Heart right ventricle (tissue), 16 donors: ENCODE measurements around the gene PRKN. TPM values are rescaled to one million over a fixed set of nuclear protein-coding genes. Genes with fewer than 3 reads are reported as not detected.

ENCODE experiments used
- ATAC-seq, 8 donors: fragments of 200-7000 bp; cut with Tn5 transposase; one replicate each; pipeline ENCODE4 v1.9.1; 2020; ENCODE audit warnings: mild to moderate bottlenecking in 8 of 8, moderate library complexity in 8 of 8, moderate number of reproducible peaks in 1 of 8
- DNase-seq, 2 donors: peaks; one replicate each; pipeline ENCODE4 v3.0.0-alpha.2; 2020
- H3K27ac ChIP-seq, 10 donors: fragments of 200-600 bp; sonication (generic) in 2 of 10; one replicate each; pipeline versions ENCODE4 v1.5.0 to v1.8.0; 2020 to 2022; ENCODE audit warnings: mild to moderate bottlenecking in 3 of 10
- H3K27me3 ChIP-seq, 7 donors: fragments of 200-600 bp; one replicate each; pipeline ENCODE4 v1.8.0; 2021 to 2022; ENCODE audit warnings: mild to moderate bottlenecking in 2 of 7
- H3K36me3 ChIP-seq, 9 donors: fragments of 200-600 bp; sonication (generic) in 1 of 9; one replicate each; pipeline versions ENCODE4 v1.5.0 to v1.8.0; 2020 to 2022; ENCODE audit warnings: mild to moderate bottlenecking in 2 of 9
- H3K4me1 ChIP-seq, 9 donors: fragments of 200-600 bp; sonication (generic) in 1 of 9; one replicate each; pipeline versions ENCODE4 v1.5.0 to v1.8.0; 2020 to 2022; ENCODE audit warnings: mild to moderate bottlenecking in 4 of 9
- H3K4me3 ChIP-seq, 10 donors: fragments of 200-600 bp; sonication (generic) in 2 of 10; one replicate each; pipeline versions ENCODE4 v1.5.0 to v1.8.0; 2020 to 2022; ENCODE audit warnings: mild to moderate bottlenecking in 7 of 10, moderate library complexity in 2 of 10
- H3K9me3 ChIP-seq, 11 donors: fragments of 200-600 bp in 10 of 11; sonication (generic) in 2 of 11; one replicate each; pipeline versions ENCODE4 v1.5.0 to v1.8.0; 2013 to 2022; ENCODE audit warnings: mild to moderate bottlenecking in 2 of 11, control low read depth in 1 of 11, moderate library complexity in 1 of 11
- WGBS, 2 donors: extraction: QIAGEN DNeasy Blood & Tissue Kit; methylation state at CpG; one replicate each; pipeline ENCODE4 v1.1.7; 2013; ENCODE audit warnings: inconsistent platforms in 1 of 2; 5-methylcytosine and 5-hydroxymethylcytosine counted together
- intact Hi-C, 10 donors: fragments of 100-400 bp; cut with DNase I; formaldehyde crosslinking; loops; one replicate each; pipeline versions ENCODE4 v1.11.1 to v1.14.2; 2022
- polyA plus RNA-seq, 2 donors: library from polyadenylated mRNA; stranded (reverse); fragments of 200-250 nt; gene quantifications; one replicate each; pipeline ENCODE4 v1.2.3, GENCODE V29; 2013
- total RNA-seq, 10 donors: library from RNA; stranded (reverse); fragmentation: NEBNext Ultra II Directional in 3 of 10; extraction: Animal tissue kit (Norgen Biotek cat#: 25700) in 3 of 10; gene quantifications; one replicate each; pipeline versions ENCODE4 v1.2.1 to v1.2.4, GENCODE V29; 2021 to 2023
- TF ChIP-seq, protein P1 (sequence below), 9 donors: fragments of 200-600 bp; sonication (generic) in 2 of 9; IDR thresholded peaks; one replicate each; pipeline versions ENCODE4 v1.5.0 to v1.8.0; 2021 to 2022; ENCODE audit warnings: antibody characterized with exemption in 9 of 9, mild to moderate bottlenecking in 5 of 9, moderate library complexity in 1 of 9
- donor health status: Arrhythmogenic right ventricular cardiomyopathy.
- donor health status: ischemic (EF 13 %, LVEDD 7.1; RV severe dilation, severe dysfunction).
- donor health status: healthy with polysubstance abuse.
- donor health status: DM: no; HTN: yes; CAD: no.
- donor health status: DM: no; HTN: no; CAD: no.
- donor health status: ischemic (EF 25% LVEDD 6.9; RV normal size, moderate dysfunction).
- donor health status: ischemic (EF 25% LVEDD 5.7; RV mildly dilated, moderate dysfunction).
- donor health status: healthy.
- donor health status: DM: yes; HTN: yes; CAD: no.
- donor health status: Ischemic cardiomyopathy.
- donor health status: ischemic (EF 35%, LVEDD 5.7; RV mildly dilated, moderate dysfunction).
- donor health status: nonischemic (EF 11% LVEDD 7.7; RV severe dilation, severe dysfunction).
- donor health status: DM: yes; HTN: yes; CAD: no.
- donor health status: PGD.
- donor health status: ischemic (EF 29% LVEDD 5.4; RV normal size, mild dysfunction).
- donor health status: nonischemic (EF 23%, LVEDD 6.1; RV moderate dilation, normal function).

PRKN gene
- total and polyA plus RNA-seq, 12 donors, result 2.3 to 27.7 (median 26.3) TPM

GRCh38 chr6:162684052-162684451 is 43.5 kb downstream of the PRKN start:
- H3K9me3 ChIP-seq, result peaks cover 0 to 7% (median 0%) of the 10 kb centered on the region in 11 donors
- no peaks in the 10 kb centered on the region for H3K27me3 ChIP-seq
- no peak overlapping the region for H3K4me3 ChIP-seq
- peak in 2 of 8 donors; percentile 39 to 42 for ATAC-seq
- H3K36me3 ChIP-seq, result no peaks in the 10 kb centered on the region
- intact Hi-C loops, result no loop called here
- peaks cover 0 to 31% (median 15%) of the 10 kb centered on the region in 9 donors for H3K4me1 ChIP-seq
- DNase-seq, result no peak
- TF ChIP-seq, protein P1, sequence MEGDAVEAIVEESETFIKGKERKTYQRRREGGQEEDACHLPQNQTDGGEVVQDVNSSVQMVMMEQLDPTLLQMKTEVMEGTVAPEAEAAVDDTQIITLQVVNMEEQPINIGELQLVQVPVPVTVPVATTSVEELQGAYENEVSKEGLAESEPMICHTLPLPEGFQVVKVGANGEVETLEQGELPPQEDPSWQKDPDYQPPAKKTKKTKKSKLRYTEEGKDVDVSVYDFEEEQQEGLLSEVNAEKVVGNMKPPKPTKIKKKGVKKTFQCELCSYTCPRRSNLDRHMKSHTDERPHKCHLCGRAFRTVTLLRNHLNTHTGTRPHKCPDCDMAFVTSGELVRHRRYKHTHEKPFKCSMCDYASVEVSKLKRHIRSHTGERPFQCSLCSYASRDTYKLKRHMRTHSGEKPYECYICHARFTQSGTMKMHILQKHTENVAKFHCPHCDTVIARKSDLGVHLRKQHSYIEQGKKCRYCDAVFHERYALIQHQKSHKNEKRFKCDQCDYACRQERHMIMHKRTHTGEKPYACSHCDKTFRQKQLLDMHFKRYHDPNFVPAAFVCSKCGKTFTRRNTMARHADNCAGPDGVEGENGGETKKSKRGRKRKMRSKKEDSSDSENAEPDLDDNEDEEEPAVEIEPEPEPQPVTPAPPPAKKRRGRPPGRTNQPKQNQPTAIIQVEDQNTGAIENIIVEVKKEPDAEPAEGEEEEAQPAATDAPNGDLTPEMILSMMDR (IDR thresholded peaks at IDR 0.05), result no peak
- H3K27ac ChIP-seq, result peak overlapping the region in 2 of 10 donors; percentile 32 to 51
- WGBS, 2 donors, result 69 to 75% methylated on average over 1 of the region's 1 CpG

DNA sequence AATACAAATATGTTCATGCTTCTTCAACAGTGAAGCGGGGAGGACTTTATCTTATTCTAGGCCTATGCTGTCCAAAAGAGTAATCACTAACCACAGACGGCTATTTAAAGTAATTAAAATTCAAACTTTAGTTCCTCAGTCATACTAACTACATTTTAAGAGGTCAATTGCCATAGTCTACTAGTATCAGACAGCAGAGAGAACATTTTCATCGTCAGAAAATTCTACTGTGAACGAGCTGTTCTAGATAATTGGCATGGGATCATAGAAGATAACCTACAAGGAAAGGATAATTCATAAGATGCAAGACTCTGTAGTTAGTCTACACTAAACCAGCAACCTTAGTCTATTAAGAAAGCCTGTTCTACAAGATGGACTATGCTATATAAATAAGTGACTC is 44.4 kb downstream of the PRKN start:
- H3K4me3 ChIP-seq, result no peak overlapping the region
- TF ChIP-seq, protein P1 (IDR thresholded peaks at IDR 0.05), result no peak
- H3K27me3 ChIP-seq, result no peaks in the 10 kb centered on the region
- H3K36me3 ChIP-seq, result no peaks in the 10 kb centered on the region
- peaks cover 0 to 7% (median 0%) of the 10 kb centered on the region in 11 donors for H3K9me3 ChIP-seq
- peak overlapping the region in 6 of 10 donors; percentile 17 to 58 (median 40) for H3K27ac ChIP-seq
- 40 to 42% methylated on average over 4 of the region's 4 CpGs for WGBS, 2 donors
- intact Hi-C loops, result no loop called here
- peaks cover 0 to 26% (median 15%) of the 10 kb centered on the region in 9 donors for H3K4me1 ChIP-seq
- DNase-seq, result no peak
- peak in 7 of 8 donors; percentile 23 to 74 (median 49) for ATAC-seq

DNA sequence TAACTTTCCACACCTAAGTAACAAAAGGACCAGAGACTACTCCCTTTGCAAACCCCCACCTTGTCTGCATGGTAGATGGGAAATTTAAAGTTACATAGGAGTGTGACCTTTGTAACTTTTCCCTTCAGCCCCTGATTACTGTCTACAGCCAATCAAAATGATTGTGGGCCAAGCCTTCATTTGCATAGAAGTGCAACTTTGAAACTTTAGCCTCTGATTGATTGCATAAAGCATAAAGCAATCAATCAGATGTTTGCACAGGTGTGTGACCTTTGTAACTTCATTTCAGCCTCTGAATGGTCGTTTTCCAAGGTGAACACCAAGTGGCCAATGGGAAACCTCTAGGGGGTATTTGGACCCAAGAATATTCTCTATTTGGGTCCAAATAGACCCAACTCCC is 46.1 kb downstream of the PRKN start:
- ATAC-seq, result no peak
- TF ChIP-seq, protein P1 (IDR thresholded peaks at IDR 0.05), result no peak
- no peaks in the 10 kb centered on the region for H3K36me3 ChIP-seq
- intact Hi-C loops, result no loop called here
- H3K27ac ChIP-seq, result no peak overlapping the region
- no peak overlapping the region for H3K4me3 ChIP-seq
- peaks cover 0 to under 1% (median 0%) of the 10 kb centered on the region in 11 donors for H3K9me3 ChIP-seq
- 81 to 91% methylated on average over 1 of the region's 1 CpG for WGBS, 2 donors
- DNase-seq, result no peak
- H3K27me3 ChIP-seq, result no peaks in the 10 kb centered on the region
- H3K4me1 ChIP-seq, result peaks cover 0 to 26% (median 15%) of the 10 kb centered on the region in 9 donors

GRCh38 chr6:162680871-162681270 is 46.7 kb downstream of the PRKN start:
- 61 to 71% methylated on average over 4 of the region's 4 CpGs for WGBS, 2 donors
- Histone ChIP-seq H3K27ac (no peak overlapping the region), H3K27me3 (no peaks in the 10 kb centered on the region), H3K9me3 (no peaks in the 10 kb centered on the region), H3K4me3 (no peak overlapping the region), H3K36me3 (no peaks in the 10 kb centered on the region), H3K4me1 (peaks cover 0 to 26% (median 15%) of the 10 kb centered on the region in 9 donors)
- intact Hi-C loops, result no loop called here
- ATAC-seq (no peak), DNase-seq (no peak)
- TF ChIP-seq, protein P1 (IDR thresholded peaks at IDR 0.05), result no peak
